ENCODE data around the gene CSNK1G2.

CSNK1G2 gene

GRCh38 chr19:1943661-1944087 is 2.7 kb downstream of the CSNK1G2 start:
- in situ Hi-C loops (cut with MboI; ENCODE audit: low sequenced_read_pairs) = no loop called here

- in situ Hi-C loops (cut with MboI; ENCODE audit: low sequenced_read_pairs) = no loop called here
These were observed 3.3 kb downstream of the CSNK1G2 start for GRCh38 chr19:1944088-1944915.

GRCh38 chr19:1944916-1945561 is 4.1 kb downstream of the CSNK1G2 start:
- in situ Hi-C loops (cut with MboI; ENCODE audit: low sequenced_read_pairs) = no loop called here

- in situ Hi-C loops (cut with MboI; ENCODE audit: low sequenced_read_pairs) = no loop called here
These were observed 4.9 kb downstream of the CSNK1G2 start for GRCh38 chr19:1945899-1946298.

- in situ Hi-C loops (cut with MboI; ENCODE audit: low sequenced_read_pairs) = no loop called here
These were observed 6.8 kb downstream of the CSNK1G2 start for GRCh38 chr19:1947651-1948209.

GRCh38 chr19:1949304-1950101 is 8.5 kb downstream of the CSNK1G2 start:
- in situ Hi-C loops (cut with MboI; ENCODE audit: low sequenced_read_pairs) = no loop called here

GRCh38 chr19:1950640-1951039 is 9.7 kb downstream of the CSNK1G2 start:
- in situ Hi-C loops (cut with MboI; ENCODE audit: low sequenced_read_pairs) = no loop called here

GRCh38 chr19:1952635-1953034 is 11.7 kb downstream of the CSNK1G2 start:
- in situ Hi-C loops (cut with MboI; ENCODE audit: low sequenced_read_pairs) = no loop called here

GRCh38 chr19:1953037-1953436 is 12.1 kb downstream of the CSNK1G2 start:
- in situ Hi-C loops (cut with MboI; ENCODE audit: low sequenced_read_pairs) = no loop called here

- in situ Hi-C loops (cut with MboI; ENCODE audit: low sequenced_read_pairs) = no loop called here
These were observed 12.6 kb downstream of the CSNK1G2 start for GRCh38 chr19:1953441-1954094.

- in situ Hi-C loops (cut with MboI; ENCODE audit: low sequenced_read_pairs) = no loop called here
These were observed 13.6 kb downstream of the CSNK1G2 start for GRCh38 chr19:1954532-1954933.

GRCh38 chr19:1955171-1956121 is 14.5 kb downstream of the CSNK1G2 start:
- in situ Hi-C loops (cut with MboI; ENCODE audit: low sequenced_read_pairs) = no loop called here

- in situ Hi-C loops (cut with MboI; ENCODE audit: low sequenced_read_pairs) = no loop called here
These were observed 15.1 kb downstream of the CSNK1G2 start for GRCh38 chr19:1956122-1956494.

- in situ Hi-C loops (cut with MboI; ENCODE audit: low sequenced_read_pairs) = no loop called here
These were observed 16.0 kb downstream of the CSNK1G2 start for GRCh38 chr19:1956868-1957492.

- in situ Hi-C loops (cut with MboI; ENCODE audit: low sequenced_read_pairs) = no loop called here
These were observed 16.7 kb downstream of the CSNK1G2 start for GRCh38 chr19:1957562-1958248.

- in situ Hi-C loops (cut with MboI; ENCODE audit: low sequenced_read_pairs) = no loop called here
These were observed 19.1 kb downstream of the CSNK1G2 start for GRCh38 chr19:1959928-1960589.

- in situ Hi-C loops (cut with MboI; ENCODE audit: low sequenced_read_pairs) = no loop called here
These were observed 20.3 kb downstream of the CSNK1G2 start for GRCh38 chr19:1961000-1961883.
